Heart right ventricle (tissue), 16 donors: ENCODE results near the gene FKBP11. TPM values are rescaled to one million over a fixed set of nuclear protein-coding genes. Genes with fewer than 3 reads are reported as not detected.
"Not testable (repeated sequence)": the region's sequence is repeated elsewhere in the genome, so short reads cannot be mapped to it uniquely, and the experiment has no call there.

ENCODE experiments used
- ATAC-seq, 8 donors: fragments of 200-7000 bp; cut with Tn5 transposase; one replicate each; pipeline ENCODE4 v1.9.1; 2020; ENCODE audit warnings: mild to moderate bottlenecking in 8 of 8, moderate library complexity in 8 of 8, moderate number of reproducible peaks in 1 of 8
- DNase-seq, 2 donors: peaks; one replicate each; pipeline ENCODE4 v3.0.0-alpha.2; 2020
- H3K27ac ChIP-seq, 10 donors: fragments of 200-600 bp; sonication (generic) in 2 of 10; one replicate each; pipeline versions ENCODE4 v1.5.0 to v1.8.0; 2020 to 2022; ENCODE audit warnings: mild to moderate bottlenecking in 3 of 10
- H3K27me3 ChIP-seq, 7 donors: fragments of 200-600 bp; one replicate each; pipeline ENCODE4 v1.8.0; 2021 to 2022; ENCODE audit warnings: mild to moderate bottlenecking in 2 of 7
- H3K36me3 ChIP-seq, 9 donors: fragments of 200-600 bp; sonication (generic) in 1 of 9; one replicate each; pipeline versions ENCODE4 v1.5.0 to v1.8.0; 2020 to 2022; ENCODE audit warnings: mild to moderate bottlenecking in 2 of 9
- H3K4me1 ChIP-seq, 9 donors: fragments of 200-600 bp; sonication (generic) in 1 of 9; one replicate each; pipeline versions ENCODE4 v1.5.0 to v1.8.0; 2020 to 2022; ENCODE audit warnings: mild to moderate bottlenecking in 4 of 9
- H3K4me3 ChIP-seq, 10 donors: fragments of 200-600 bp; sonication (generic) in 2 of 10; one replicate each; pipeline versions ENCODE4 v1.5.0 to v1.8.0; 2020 to 2022; ENCODE audit warnings: mild to moderate bottlenecking in 7 of 10, moderate library complexity in 2 of 10
- H3K9me3 ChIP-seq, 11 donors: fragments of 200-600 bp in 10 of 11; sonication (generic) in 2 of 11; one replicate each; pipeline versions ENCODE4 v1.5.0 to v1.8.0; 2013 to 2022; ENCODE audit warnings: mild to moderate bottlenecking in 2 of 11, control low read depth in 1 of 11, moderate library complexity in 1 of 11
- CTCF ChIP-seq, 9 donors: fragments of 200-600 bp; sonication (generic) in 2 of 9; IDR thresholded peaks; one replicate each; pipeline versions ENCODE4 v1.5.0 to v1.8.0; 2021 to 2022; ENCODE audit warnings: antibody characterized with exemption in 9 of 9, mild to moderate bottlenecking in 5 of 9, moderate library complexity in 1 of 9
- WGBS, 2 donors: extraction: QIAGEN DNeasy Blood & Tissue Kit; methylation state at CpG; one replicate each; pipeline ENCODE4 v1.1.7; 2013; ENCODE audit warnings: inconsistent platforms in 1 of 2; 5-methylcytosine and 5-hydroxymethylcytosine counted together
- intact Hi-C, 10 donors: fragments of 100-400 bp; cut with DNase I; formaldehyde crosslinking; loops; one replicate each; pipeline versions ENCODE4 v1.11.1 to v1.14.2; 2022
- polyA plus RNA-seq, 2 donors: library from polyadenylated mRNA; stranded (reverse); fragments of 200-250 nt; gene quantifications; one replicate each; pipeline ENCODE4 v1.2.3, GENCODE V29; 2013
- total RNA-seq, 10 donors: library from RNA; stranded (reverse); fragmentation: NEBNext Ultra II Directional in 3 of 10; extraction: Animal tissue kit (Norgen Biotek cat#: 25700) in 3 of 10; gene quantifications; one replicate each; pipeline versions ENCODE4 v1.2.1 to v1.2.4, GENCODE V29; 2021 to 2023
- donor health status: Arrhythmogenic right ventricular cardiomyopathy.
- donor health status: ischemic (EF 13 %, LVEDD 7.1; RV severe dilation, severe dysfunction).
- donor health status: healthy with polysubstance abuse.
- donor health status: DM: no; HTN: yes; CAD: no.
- donor health status: DM: no; HTN: no; CAD: no.
- donor health status: ischemic (EF 25% LVEDD 6.9; RV normal size, moderate dysfunction).
- donor health status: ischemic (EF 25% LVEDD 5.7; RV mildly dilated, moderate dysfunction).
- donor health status: healthy.
- donor health status: DM: yes; HTN: yes; CAD: no.
- donor health status: Ischemic cardiomyopathy.
- donor health status: ischemic (EF 35%, LVEDD 5.7; RV mildly dilated, moderate dysfunction).
- donor health status: nonischemic (EF 11% LVEDD 7.7; RV severe dilation, severe dysfunction).
- donor health status: DM: yes; HTN: yes; CAD: no.
- donor health status: PGD.
- donor health status: ischemic (EF 29% LVEDD 5.4; RV normal size, mild dysfunction).
- donor health status: nonischemic (EF 23%, LVEDD 6.1; RV moderate dilation, normal function).

The FKBP11 gene
- total and polyA plus RNA-seq, 12 donors = 1.6 to 30.4 (median 4.0) TPM

GRCh38 chr12:48881686-48882314 lies 43.5 kb downstream of the FKBP11 start:
- intact Hi-C loops = loop anchor here in 1 of 10 donors (2.0 kb wide), 1 partner anchor 17 kb away; the partner anchor contains the start of gene RND1

GRCh38 chr12:48880647-48881046 lies 44.6 kb downstream of the FKBP11 start:
- Histone ChIP-seq H3K9me3 (no peaks in the 10 kb centered on the region), H3K36me3 (no peaks in the 10 kb centered on the region), H3K4me3 (no peak overlapping the region), H3K4me1 (peaks cover 0 to 28% (median 14%) of the 10 kb centered on the region in 9 donors), H3K27me3 (peaks cover 0 to 34% (median 5%) of the 10 kb centered on the region in 7 donors), H3K27ac (no peak overlapping the region)
- ATAC-seq (no peak), DNase-seq (no peak)
- 83 to 85% methylated on average over 9 of the region's 9 CpGs for WGBS, 2 donors
- intact Hi-C loops = no loop called here
- TF ChIP-seq CTCF (IDR thresholded peaks at IDR 0.05) = no peak

More at GRCh38 chr12:48881686-48882314, 43.5 kb downstream of the FKBP11 start:
- Histone ChIP-seq H3K9me3 (no peaks in the 10 kb centered on the region), H3K27ac (peak overlapping the region in 5 of 10 donors; percentile 45 to 72 (median 60)), H3K27me3 (peaks cover 0 to 34% (median 5%) of the 10 kb centered on the region in 7 donors), H3K36me3 (no peaks in the 10 kb centered on the region), H3K4me1 (peaks cover 0 to 28% (median 14%) of the 10 kb centered on the region in 9 donors), H3K4me3 (peak overlapping the region in 6 of 10 donors; percentile 24 to 40 (median 32))
- no peak for DNase-seq
- 32% methylated on average over 9 of the region's 9 CpGs for WGBS, 2 donors
- peak in 1 of 8 donors; percentile 14 for ATAC-seq
- no peak for TF ChIP-seq CTCF (IDR thresholded peaks at IDR 0.05)

- no peak for TF ChIP-seq CTCF (IDR thresholded peaks at IDR 0.05)
- Histone ChIP-seq H3K9me3 (no peaks in the 10 kb centered on the region), H3K4me3 (no peak overlapping the region), H3K4me1 (peaks cover 0 to 25% (median 14%) of the 10 kb centered on the region in 9 donors), H3K36me3 (no peaks in the 10 kb centered on the region), H3K27me3 (peaks cover 0 to 34% (median 5%) of the 10 kb centered on the region in 7 donors), H3K27ac (no peak overlapping the region)
- 84 to 92% methylated on average over 2 of the region's 2 CpGs for WGBS, 2 donors
- ATAC-seq (no peak), DNase-seq (no peak)
- intact Hi-C loops = no loop called here
These were observed 46.7 kb downstream of the FKBP11 start for GRCh38 chr12:48878548-48878947.

- ATAC-seq = no peak
- intact Hi-C loops = no loop called here
- Histone ChIP-seq H3K9me3 (no peaks in the 10 kb centered on the region), H3K4me3 (no peak overlapping the region), H3K27me3 (peaks cover 0 to 17% (median 5%) of the 10 kb centered on the region in 7 donors), H3K36me3 (no peaks in the 10 kb centered on the region), H3K4me1 (peaks cover 0 to under 1% (median 0%) of the 10 kb centered on the region in 9 donors), H3K27ac (no peak overlapping the region)
- TF ChIP-seq CTCF (IDR thresholded peaks at IDR 0.05) = no peak
- DNase-seq = no peak
- 79 to 85% methylated on average over 4 of the region's 4 CpGs for WGBS, 2 donors
These were observed 49.3 kb downstream of the FKBP11 start for GRCh38 chr12:48875944-48876515.

- H3K27ac ChIP-seq, H3K36me3 ChIP-seq, ATAC-seq, H3K27me3 ChIP-seq, intact Hi-C loops, H3K4me1 ChIP-seq, H3K9me3 ChIP-seq, DNase-seq, H3K4me3 ChIP-seq: not testable (repeated sequence)
- WGBS, 2 donors = 88 to 93% methylated on average over 8 of the region's 8 CpGs
These were observed 51.8 kb downstream of the FKBP11 start for GRCh38 chr12:48873534-48873933.
